ENCODE measurements around the gene LEMD3.

LEMD3 gene

DNA sequence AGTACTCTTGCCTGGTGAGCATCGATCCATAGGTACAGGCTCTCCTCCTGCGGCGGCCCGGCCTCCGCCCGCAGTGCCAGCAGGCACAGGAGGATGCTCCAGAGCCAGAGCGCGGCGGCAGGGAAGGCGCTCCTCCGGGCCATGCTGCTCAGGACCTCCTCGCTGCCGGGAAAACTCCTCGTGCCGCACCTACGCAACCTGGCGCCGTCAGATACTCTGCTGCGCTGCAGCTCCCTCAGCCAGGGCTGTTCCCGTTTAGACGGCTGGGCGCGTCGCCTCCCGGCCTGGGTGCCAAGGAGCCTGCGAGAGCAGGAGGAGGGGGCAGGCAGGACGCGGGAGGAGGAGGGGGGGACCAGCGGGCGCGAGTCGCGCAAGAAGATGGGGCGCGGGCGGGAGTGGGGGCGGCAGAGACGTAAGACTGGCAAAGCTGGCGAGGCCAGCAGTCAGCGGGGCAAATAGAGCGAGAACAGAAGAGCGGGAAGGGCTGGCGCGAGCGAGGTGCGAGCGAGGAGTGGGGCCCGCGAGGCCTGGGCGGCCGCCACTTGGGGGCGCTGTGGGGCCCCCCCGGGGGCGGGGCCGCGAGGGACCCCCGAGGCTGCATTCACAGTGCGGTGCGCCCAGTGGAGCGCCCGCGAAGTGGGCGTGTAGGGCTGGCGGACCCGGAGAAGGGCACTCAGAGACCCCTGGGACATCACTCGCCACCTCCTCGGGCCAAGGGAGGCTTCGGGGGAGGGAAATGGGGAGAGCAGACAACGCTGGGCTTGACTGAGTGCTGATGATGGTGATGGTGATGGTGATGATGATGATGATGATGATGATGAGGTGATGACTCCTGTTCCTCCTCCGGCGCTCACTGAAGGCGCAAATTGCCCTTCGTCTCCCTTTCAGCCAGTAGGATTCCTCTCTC is 48.1 kb upstream of the LEMD3 start, which contains the start of gene WIF1 (continued):
- TF ChIP-seq ZFP41 (tag by site-specific recombination; IDR thresholded peaks at IDR 0.05; ENCODE audit: borderline replicate concordance) (no peak), ZNF114 (tag by site-specific recombination; IDR thresholded peaks at IDR 0.05) (no peak), SALL2 (tag by site-specific recombination; IDR thresholded peaks at IDR 0.05; ENCODE audit: borderline replicate concordance) (no peak), PRDM1 (tag by site-specific recombination; IDR thresholded peaks at IDR 0.05) (no peak), ZNF184 (tag by site-specific recombination; IDR thresholded peaks at IDR 0.05) (no peak), ZNF2 (tag by site-specific recombination; IDR thresholded peaks at IDR 0.05) (no peak), ZNF76 (tag by site-specific recombination; IDR thresholded peaks at IDR 0.05; ENCODE audit: borderline replicate concordance, low read depth) (no peak), ZNF121 (tag by site-specific recombination; IDR thresholded peaks at IDR 0.05) (no peak), BCL11B (tag by site-specific recombination; IDR thresholded peaks at IDR 0.05; ENCODE audit: low read depth) (no peak), ZNF792 (tag by site-specific recombination; IDR thresholded peaks at IDR 0.05) (0 out of 2 replicates have a peak, but pooled peaks have one; percentile 23), ZBTB48 (tag by site-specific recombination; IDR thresholded peaks at IDR 0.05) (0 out of 2 replicates have a peak, but pooled peaks have one; percentile 19), ZNF626 (tag by site-specific recombination; IDR thresholded peaks at IDR 0.05) (no peak), ZNF561 (tag by site-specific recombination; IDR thresholded peaks at IDR 0.05; ENCODE audit: borderline replicate concordance) (no peak), ZNF19 (tag by site-specific recombination; IDR thresholded peaks at IDR 0.05; ENCODE audit: low read depth) (no peak), ZBTB44 (tag by site-specific recombination; IDR thresholded peaks at IDR 0.05) (no peak), SP2 (tag by site-specific recombination; IDR thresholded peaks at IDR 0.05) (no peak), ZNF560 (tag by site-specific recombination; IDR thresholded peaks at IDR 0.05; ENCODE audit: borderline replicate concordance) (no peak), ZNF530 (tag by site-specific recombination; IDR thresholded peaks at IDR 0.05; ENCODE audit: low read depth) (no peak), ZFHX2 (tag by site-specific recombination; conservative IDR thresholded peaks at IDR 0.05) (peak; percentile 88), ZNF501 (tag by site-specific recombination; IDR thresholded peaks at IDR 0.05) (peak; percentile 41; the same call in 1 of the 2 replicates), OSR2 (tag by site-specific recombination; IDR thresholded peaks at IDR 0.05) (no peak), HIC1 (tag by site-specific recombination; IDR thresholded peaks at IDR 0.05) (peak; percentile 63; the same call in 1 of the 2 replicates), TRIM28 (IDR thresholded peaks at IDR 0.05; ENCODE audit: borderline replicate concordance, low read length) (no peak)
- TF ChIP-seq, protein P1, sequence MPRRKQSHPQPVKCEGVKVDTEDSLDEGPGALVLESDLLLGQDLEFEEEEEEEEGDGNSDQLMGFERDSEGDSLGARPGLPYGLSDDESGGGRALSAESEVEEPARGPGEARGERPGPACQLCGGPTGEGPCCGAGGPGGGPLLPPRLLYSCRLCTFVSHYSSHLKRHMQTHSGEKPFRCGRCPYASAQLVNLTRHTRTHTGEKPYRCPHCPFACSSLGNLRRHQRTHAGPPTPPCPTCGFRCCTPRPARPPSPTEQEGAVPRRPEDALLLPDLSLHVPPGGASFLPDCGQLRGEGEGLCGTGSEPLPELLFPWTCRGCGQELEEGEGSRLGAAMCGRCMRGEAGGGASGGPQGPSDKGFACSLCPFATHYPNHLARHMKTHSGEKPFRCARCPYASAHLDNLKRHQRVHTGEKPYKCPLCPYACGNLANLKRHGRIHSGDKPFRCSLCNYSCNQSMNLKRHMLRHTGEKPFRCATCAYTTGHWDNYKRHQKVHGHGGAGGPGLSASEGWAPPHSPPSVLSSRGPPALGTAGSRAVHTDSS (tag by site-specific recombination; IDR thresholded peaks at IDR 0.05): peak; percentile 95
- TF ChIP-seq, protein P2, sequence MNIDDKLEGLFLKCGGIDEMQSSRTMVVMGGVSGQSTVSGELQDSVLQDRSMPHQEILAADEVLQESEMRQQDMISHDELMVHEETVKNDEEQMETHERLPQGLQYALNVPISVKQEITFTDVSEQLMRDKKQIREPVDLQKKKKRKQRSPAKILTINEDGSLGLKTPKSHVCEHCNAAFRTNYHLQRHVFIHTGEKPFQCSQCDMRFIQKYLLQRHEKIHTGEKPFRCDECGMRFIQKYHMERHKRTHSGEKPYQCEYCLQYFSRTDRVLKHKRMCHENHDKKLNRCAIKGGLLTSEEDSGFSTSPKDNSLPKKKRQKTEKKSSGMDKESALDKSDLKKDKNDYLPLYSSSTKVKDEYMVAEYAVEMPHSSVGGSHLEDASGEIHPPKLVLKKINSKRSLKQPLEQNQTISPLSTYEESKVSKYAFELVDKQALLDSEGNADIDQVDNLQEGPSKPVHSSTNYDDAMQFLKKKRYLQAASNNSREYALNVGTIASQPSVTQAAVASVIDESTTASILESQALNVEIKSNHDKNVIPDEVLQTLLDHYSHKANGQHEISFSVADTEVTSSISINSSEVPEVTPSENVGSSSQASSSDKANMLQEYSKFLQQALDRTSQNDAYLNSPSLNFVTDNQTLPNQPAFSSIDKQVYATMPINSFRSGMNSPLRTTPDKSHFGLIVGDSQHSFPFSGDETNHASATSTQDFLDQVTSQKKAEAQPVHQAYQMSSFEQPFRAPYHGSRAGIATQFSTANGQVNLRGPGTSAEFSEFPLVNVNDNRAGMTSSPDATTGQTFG (tag by site-specific recombination; IDR thresholded peaks at IDR 0.05; ENCODE audit: borderline replicate concordance): no peak
- TF ChIP-seq, protein P3, sequence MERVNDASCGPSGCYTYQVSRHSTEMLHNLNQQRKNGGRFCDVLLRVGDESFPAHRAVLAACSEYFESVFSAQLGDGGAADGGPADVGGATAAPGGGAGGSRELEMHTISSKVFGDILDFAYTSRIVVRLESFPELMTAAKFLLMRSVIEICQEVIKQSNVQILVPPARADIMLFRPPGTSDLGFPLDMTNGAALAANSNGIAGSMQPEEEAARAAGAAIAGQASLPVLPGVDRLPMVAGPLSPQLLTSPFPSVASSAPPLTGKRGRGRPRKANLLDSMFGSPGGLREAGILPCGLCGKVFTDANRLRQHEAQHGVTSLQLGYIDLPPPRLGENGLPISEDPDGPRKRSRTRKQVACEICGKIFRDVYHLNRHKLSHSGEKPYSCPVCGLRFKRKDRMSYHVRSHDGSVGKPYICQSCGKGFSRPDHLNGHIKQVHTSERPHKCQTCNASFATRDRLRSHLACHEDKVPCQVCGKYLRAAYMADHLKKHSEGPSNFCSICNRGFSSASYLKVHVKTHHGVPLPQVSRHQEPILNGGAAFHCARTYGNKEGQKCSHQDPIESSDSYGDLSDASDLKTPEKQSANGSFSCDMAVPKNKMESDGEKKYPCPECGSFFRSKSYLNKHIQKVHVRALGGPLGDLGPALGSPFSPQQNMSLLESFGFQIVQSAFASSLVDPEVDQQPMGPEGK (tag by site-specific recombination; IDR thresholded peaks at IDR 0.05): peak; percentile 42; the same call in 1 of the 2 replicates
- TF ChIP-seq, protein P4, sequence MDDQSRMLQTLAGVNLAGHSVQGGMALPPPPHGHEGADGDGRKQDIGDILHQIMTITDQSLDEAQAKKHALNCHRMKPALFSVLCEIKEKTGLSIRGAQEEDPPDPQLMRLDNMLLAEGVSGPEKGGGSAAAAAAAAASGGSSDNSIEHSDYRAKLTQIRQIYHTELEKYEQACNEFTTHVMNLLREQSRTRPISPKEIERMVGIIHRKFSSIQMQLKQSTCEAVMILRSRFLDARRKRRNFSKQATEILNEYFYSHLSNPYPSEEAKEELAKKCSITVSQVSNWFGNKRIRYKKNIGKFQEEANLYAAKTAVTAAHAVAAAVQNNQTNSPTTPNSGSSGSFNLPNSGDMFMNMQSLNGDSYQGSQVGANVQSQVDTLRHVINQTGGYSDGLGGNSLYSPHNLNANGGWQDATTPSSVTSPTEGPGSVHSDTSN (CRISPR knock-in tag; IDR thresholded peaks at IDR 0.05): no peak

All from HEK293 (cell line).